T-helper 17 cell (primary cell): ENCODE measurements around the gene PDE4DIP. TPM values are rescaled to one million over a fixed set of nuclear protein-coding genes. Genes with fewer than 3 reads are reported as not detected.
"Not testable (repeated sequence)": the region's sequence is repeated elsewhere in the genome, so short reads cannot be mapped to it uniquely, and the experiment has no call there.

Experiments
- ATAC-seq: fragments of 150-1000 bp; cut with Tn5 transposase; 2 replicates; pipeline ENCODE4 v1.10.0; 2021; ENCODE audit warnings: mild to moderate bottlenecking, moderate library complexity
- DNase-seq, 3 donors: peaks; one replicate each; pipeline versions ENCODE4 v3.0.0 to v3.0.0-alpha.2; 2020 to 2021
- H3K9me3 ChIP-seq: one replicate; pipeline ENCODE4 v1.7.0; 2013; ENCODE audit warnings: low read length, mild to moderate bottlenecking; ENCODE audit not compliant: control insufficient read depth, poor library complexity, severe bottlenecking
- H3K27ac Mint-ChIP-seq: one replicate; pipeline ENCODE4 v1.8.0; 2022; ENCODE audit warnings: mild to moderate bottlenecking, moderate library complexity, mixed read lengths
- H3K27me3 Mint-ChIP-seq: one replicate; pipeline ENCODE4 v1.8.0; 2022; ENCODE audit warnings: mixed read lengths
- H3K36me3 Mint-ChIP-seq: one replicate; pipeline ENCODE4 v1.8.0; 2022; ENCODE audit warnings: low read depth, mixed read lengths
- H3K4me1 Mint-ChIP-seq: one replicate; pipeline ENCODE4 v1.8.0; 2022; ENCODE audit warnings: mild to moderate bottlenecking, mixed read lengths
- H3K4me3 Mint-ChIP-seq: one replicate; pipeline ENCODE4 v1.8.0; 2022; ENCODE audit warnings: mild to moderate bottlenecking, moderate library complexity, mixed read lengths
- total RNA-seq, 4 donors: library from RNA in 2 of 4; stranded (reverse) in 2 of 4; gene quantifications; one replicate each; pipeline ENCODE4 v1.2.3 and lab custom pipeline; 2022 to 2026

Gene PDE4DIP
- total RNA-seq (10 to 100 TPM; 36.2 to 43.2 TPM), total RNA-seq (lab: John Stamatoyannopoulos, UW) (29.6 to 74.5 reads per million in 2 donors)

DNA sequence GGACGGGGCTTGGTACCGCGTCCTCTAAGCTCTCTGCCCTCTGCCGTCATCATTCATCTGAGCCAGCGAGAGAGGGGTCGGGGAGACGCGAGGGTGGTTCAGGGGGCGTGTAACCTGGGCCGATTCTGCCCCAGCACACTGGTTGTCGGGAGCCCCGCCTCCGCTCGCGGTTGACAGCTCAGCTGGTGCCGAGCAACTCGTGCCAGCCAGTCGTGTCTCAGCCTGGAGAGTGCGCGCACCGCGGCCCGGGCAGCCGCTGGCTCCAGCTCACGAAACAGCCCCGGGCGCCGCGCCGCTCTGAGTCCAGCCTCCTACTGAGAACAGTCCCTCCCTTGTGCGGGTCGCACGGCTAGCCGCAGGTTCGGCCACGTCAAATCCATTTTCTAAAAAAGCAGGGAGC is at the start of gene PDE4DIP:
Gene PDE4DIP, plus strand, starts transcription at position 209 of the 400 bp plus-strand sequence. CDS start 347 bp downstream, outside the sequence.
- not testable (repeated sequence) for H3K36me3 Mint-ChIP-seq, H3K4me1 Mint-ChIP-seq, H3K27ac Mint-ChIP-seq, H3K27me3 Mint-ChIP-seq, H3K9me3 ChIP-seq
- H3K4me3 Mint-ChIP-seq: peak within 1 kb of the TSS; percentile 80
- DNase-seq: peak; percentile 4 to 11 (median 8)
- ATAC-seq: peak; percentile 99

- DNase-seq, H3K4me3 Mint-ChIP-seq, H3K9me3 ChIP-seq, H3K27me3 Mint-ChIP-seq, H3K36me3 Mint-ChIP-seq, H3K4me1 Mint-ChIP-seq, H3K27ac Mint-ChIP-seq: not testable (repeated sequence)
- peak; percentile 35 for ATAC-seq
Measured at GRCh38 chr1:148808268-148808928, 35.8 kb upstream of the PDE4DIP start.

DNA sequence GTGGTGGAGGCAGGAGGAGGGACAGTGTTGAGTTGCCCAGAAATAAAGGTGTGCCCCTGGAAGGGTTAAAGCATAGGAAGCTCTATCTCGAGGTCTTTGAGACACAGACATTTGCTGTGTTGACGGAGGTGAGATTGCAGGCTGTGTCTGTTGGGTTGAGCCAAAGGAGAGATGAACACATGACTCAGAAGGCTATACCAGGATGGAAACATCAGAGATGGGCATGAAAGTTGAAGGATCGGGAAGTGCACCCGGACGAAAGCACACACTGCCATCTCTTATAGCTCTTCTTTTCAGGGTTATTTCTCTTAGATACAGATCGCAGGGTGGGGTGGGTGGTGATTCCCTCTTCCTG is 35.3 kb upstream of the PDE4DIP start:
- not testable (repeated sequence) for DNase-seq, H3K4me1 Mint-ChIP-seq, H3K4me3 Mint-ChIP-seq, H3K9me3 ChIP-seq, H3K27ac Mint-ChIP-seq, ATAC-seq, H3K27me3 Mint-ChIP-seq, H3K36me3 Mint-ChIP-seq

GRCh38 chr1:148822180-148822579 is 22.0 kb upstream of the PDE4DIP start:
- not testable (repeated sequence) for DNase-seq, H3K9me3 ChIP-seq, ATAC-seq, H3K4me3 Mint-ChIP-seq, H3K27me3 Mint-ChIP-seq, H3K4me1 Mint-ChIP-seq, H3K27ac Mint-ChIP-seq, H3K36me3 Mint-ChIP-seq

GRCh38 chr1:148823822-148824221 is 20.4 kb upstream of the PDE4DIP start:
- H3K4me3 Mint-ChIP-seq, H3K4me1 Mint-ChIP-seq, H3K27me3 Mint-ChIP-seq, ATAC-seq, H3K36me3 Mint-ChIP-seq, DNase-seq, H3K9me3 ChIP-seq, H3K27ac Mint-ChIP-seq: not testable (repeated sequence)

- not testable (repeated sequence) for H3K9me3 ChIP-seq, H3K27me3 Mint-ChIP-seq, H3K27ac Mint-ChIP-seq, DNase-seq, H3K4me3 Mint-ChIP-seq, H3K36me3 Mint-ChIP-seq, H3K4me1 Mint-ChIP-seq
- ATAC-seq: peak; percentile 67
Measured at GRCh38 chr1:148825029-148825428, 19.2 kb upstream of the PDE4DIP start.

- not testable (repeated sequence) for ATAC-seq
Measured at GRCh38 chr1:148828531-148828930, 15.7 kb upstream of the PDE4DIP start.

DNA sequence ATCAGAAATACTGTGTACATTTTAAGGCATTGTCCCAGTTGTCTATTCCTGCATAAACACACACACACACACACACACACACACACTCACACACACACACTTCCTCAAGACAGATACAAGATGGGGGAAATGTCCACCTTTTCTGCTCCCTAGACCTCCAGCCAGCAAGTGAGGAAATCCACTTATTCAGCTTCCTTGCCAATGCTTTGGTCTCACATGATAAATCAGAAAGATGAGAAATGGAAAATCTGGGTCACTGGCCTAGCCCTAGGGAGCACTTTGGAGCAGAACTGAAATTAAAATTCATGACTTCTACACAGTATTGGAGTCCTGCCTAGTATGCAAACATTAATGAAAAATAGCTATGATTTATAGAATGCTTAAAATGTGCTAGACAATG is 15.3 kb upstream of the PDE4DIP start:
- not testable (repeated sequence) for H3K4me3 Mint-ChIP-seq, H3K36me3 Mint-ChIP-seq, H3K27me3 Mint-ChIP-seq, H3K27ac Mint-ChIP-seq, DNase-seq, H3K9me3 ChIP-seq, H3K4me1 Mint-ChIP-seq, ATAC-seq

More at GRCh38 chr1:148828531-148828930, 15.7 kb upstream of the PDE4DIP start:
- H3K27ac Mint-ChIP-seq, DNase-seq, H3K4me1 Mint-ChIP-seq, H3K36me3 Mint-ChIP-seq, H3K9me3 ChIP-seq, H3K4me3 Mint-ChIP-seq, H3K27me3 Mint-ChIP-seq: not testable (repeated sequence)

GRCh38 chr1:148829365-148829764 is 14.9 kb upstream of the PDE4DIP start:
- not testable (repeated sequence) for H3K27me3 Mint-ChIP-seq, H3K9me3 ChIP-seq, H3K4me3 Mint-ChIP-seq, H3K4me1 Mint-ChIP-seq, H3K36me3 Mint-ChIP-seq, ATAC-seq, H3K27ac Mint-ChIP-seq, DNase-seq

DNA sequence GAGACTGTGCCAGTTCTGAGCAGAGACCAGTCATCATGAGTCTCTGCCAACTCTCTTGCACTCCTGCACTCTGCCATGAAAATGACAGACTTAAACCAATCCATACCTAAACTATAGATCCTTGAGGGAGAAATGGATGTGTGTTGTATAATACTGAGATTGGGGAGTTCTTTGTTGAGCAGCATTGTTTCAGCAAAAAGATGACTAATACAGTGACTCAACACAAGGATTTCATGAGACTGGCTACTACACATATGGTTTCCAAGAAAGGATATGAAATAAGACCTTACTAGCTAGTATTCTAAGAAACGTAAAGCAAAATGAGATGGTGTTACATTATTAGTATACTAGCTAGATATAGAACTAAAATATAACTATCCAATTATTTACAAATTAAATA is 3.0 kb upstream of the PDE4DIP start:
- not testable (repeated sequence) for H3K9me3 ChIP-seq, H3K27me3 Mint-ChIP-seq, DNase-seq, H3K27ac Mint-ChIP-seq, H3K4me3 Mint-ChIP-seq, H3K36me3 Mint-ChIP-seq, ATAC-seq, H3K4me1 Mint-ChIP-seq

DNA sequence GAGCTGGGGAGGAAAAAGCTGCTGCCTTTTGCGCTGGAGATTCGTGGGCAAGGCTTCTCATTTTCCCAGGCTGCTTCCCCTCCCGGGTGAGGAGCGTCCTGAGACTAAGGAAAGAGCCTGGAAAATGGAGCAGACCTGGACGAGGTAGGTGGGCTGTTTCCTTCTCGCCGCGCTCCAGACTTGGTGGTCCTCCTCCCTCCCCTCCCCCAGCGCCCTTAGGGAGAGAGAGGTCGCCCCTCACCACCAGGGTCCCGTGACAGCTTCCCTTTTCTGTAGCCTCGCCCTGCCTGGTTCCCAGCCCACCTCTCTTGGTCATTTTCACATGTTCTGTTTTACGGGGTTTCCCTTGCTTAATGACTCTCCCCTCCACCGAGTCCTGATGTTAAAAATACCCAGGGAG is 423 bp downstream of the PDE4DIP start:
- H3K27me3 Mint-ChIP-seq, DNase-seq, H3K27ac Mint-ChIP-seq, H3K36me3 Mint-ChIP-seq, H3K9me3 ChIP-seq, H3K4me3 Mint-ChIP-seq, H3K4me1 Mint-ChIP-seq: not testable (repeated sequence)
- peak; percentile 9 for ATAC-seq

DNA sequence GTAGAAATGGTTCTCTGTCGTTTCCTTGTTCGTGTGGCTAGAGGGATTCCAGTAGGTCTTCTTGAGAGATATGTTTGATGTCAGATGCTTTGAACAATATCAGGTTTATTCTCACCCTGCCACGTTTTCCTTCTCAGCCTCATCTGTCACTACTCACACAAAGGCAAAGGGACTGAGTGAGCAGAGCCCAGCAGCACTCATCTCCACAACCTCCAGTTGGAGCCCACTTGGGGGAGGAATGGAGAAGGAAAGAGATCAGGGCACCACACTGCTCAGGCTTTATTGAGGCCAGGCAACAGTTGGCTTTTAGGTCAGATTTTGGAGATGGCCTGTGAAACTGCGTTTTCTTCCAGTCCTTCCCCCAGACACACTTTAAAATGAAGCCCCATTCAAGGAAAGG is 840 bp downstream of the PDE4DIP start:
- H3K4me3 Mint-ChIP-seq, ATAC-seq, H3K36me3 Mint-ChIP-seq, H3K27me3 Mint-ChIP-seq, H3K27ac Mint-ChIP-seq, DNase-seq, H3K4me1 Mint-ChIP-seq, H3K9me3 ChIP-seq: not testable (repeated sequence)

GRCh38 chr1:148850347-148850746 is 6.1 kb downstream of the PDE4DIP start:
- H3K4me1 Mint-ChIP-seq, H3K9me3 ChIP-seq, H3K27me3 Mint-ChIP-seq, DNase-seq, H3K4me3 Mint-ChIP-seq, H3K36me3 Mint-ChIP-seq, H3K27ac Mint-ChIP-seq, ATAC-seq: not testable (repeated sequence)

DNA sequence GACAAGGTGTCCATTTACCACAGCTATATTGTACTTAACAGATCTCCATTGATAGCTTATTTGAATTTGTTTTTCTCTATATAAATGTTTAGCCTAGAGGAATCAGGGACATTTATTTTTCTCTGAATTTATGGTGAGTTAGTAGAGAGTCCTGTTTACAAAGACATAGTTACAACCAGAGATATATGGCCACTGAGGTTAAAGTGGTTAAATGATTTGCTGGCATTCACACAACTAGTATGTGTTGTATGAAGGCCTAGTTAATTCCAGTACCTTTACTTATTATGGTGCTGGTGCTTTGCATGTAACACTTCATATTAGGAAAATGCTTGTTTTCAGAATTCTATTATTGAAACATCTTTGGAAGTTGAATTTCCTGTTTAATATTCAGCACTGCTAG is 6.6 kb downstream of the PDE4DIP start:
- H3K4me3 Mint-ChIP-seq, H3K27ac Mint-ChIP-seq, ATAC-seq, H3K36me3 Mint-ChIP-seq, DNase-seq, H3K9me3 ChIP-seq, H3K27me3 Mint-ChIP-seq, H3K4me1 Mint-ChIP-seq: not testable (repeated sequence)
